GM21390 (cell line): ENCODE measurements around the gene GFI1B.
"Not testable (repeated sequence)": the region's sequence is repeated elsewhere in the genome, so short reads cannot be mapped to it uniquely, and the experiment has no call there.

Experiments used
- ATAC-seq: cut with Tn5 transposase; IDR thresholded peaks from one replicate; pipeline ENCODE4 v1.9.1; 2021; ENCODE audit not compliant: unreplicated experiment

The GFI1B gene

DNA sequence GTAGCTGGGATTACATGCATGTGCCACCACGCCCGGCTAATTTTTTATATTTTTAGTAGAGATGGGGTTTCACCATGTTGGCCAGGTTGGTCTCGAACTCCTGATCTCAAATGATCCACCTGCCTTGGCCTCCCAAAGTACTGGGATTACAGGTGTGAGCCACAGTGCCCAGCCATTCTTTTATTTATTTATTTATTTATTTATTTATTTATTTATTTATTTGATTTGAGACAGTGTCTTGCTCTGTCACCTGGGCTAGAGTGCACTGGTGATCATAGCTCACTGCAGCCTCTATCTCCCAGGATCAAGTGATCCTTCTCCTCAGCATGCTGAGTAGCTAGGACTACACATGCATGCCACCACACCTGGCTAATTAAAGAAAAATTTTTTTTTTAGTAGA, 10.6 kb upstream of the GFI1B start:
- not testable (repeated sequence) for ATAC-seq

GRCh38 chr9:132969783-132970182, 8.7 kb upstream of the GFI1B start:
- no peak for ATAC-seq

DNA sequence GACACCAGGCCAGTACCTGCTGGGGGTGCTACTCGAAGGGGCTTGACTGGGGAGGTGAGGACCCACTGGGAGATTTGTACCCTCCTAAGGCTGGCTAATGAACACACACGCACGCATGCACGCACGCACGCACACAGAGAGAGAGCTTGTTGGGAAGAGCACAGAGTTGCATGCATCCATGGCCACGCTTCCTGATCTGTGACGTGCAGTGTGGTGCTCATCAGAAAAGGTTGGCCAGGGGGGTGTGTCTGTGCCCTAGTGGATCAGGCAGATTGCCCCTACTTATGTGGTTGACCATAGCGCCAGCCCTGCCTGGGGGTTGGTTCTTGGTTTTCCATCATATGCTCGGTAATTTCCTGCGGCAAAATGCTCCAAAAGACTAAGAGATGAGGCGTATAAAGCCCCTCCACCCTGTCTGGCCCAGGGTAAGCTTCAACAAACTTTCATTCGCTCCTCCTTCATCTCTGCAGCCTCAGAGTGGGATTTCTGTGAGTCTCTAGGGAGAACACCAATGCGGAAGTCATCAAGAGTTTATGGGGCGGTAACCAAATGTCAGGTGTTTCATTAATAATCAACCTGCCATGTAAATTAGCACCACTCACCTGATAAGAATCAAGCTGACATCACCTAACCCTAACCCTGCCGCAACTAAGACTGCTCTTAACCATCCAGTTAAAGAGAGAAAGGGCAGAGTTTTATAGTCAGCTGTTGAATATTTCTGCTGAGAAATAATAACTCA, 8.0 kb upstream of the GFI1B start:
- no peak for ATAC-seq

GRCh38 chr9:132973166-132973565, 5.3 kb upstream of the GFI1B start:
- ATAC-seq: no peak

DNA sequence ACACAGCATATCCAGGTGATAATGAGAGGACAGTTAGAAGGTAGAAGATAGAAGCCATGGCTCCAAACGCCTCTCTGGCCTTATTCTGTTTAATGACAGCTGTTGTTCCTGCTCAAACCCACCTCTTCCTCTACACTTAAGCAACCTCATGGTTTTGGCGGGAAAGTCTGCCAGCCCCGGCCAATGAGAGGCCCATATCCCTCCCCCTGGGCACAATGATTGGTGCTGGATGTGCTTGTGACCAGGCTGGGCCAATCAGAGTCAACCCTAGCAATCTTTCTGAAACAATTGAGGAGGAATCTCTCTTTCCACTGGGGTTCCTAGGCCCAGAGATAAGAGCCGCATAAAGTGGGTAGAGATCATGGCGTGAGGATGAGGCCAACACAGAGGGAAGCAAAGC, 4.8 kb upstream of the GFI1B start:
- no peak for ATAC-seq

- ATAC-seq: no peak
Observed at GRCh38 chr9:132975961-132976360, 2.5 kb upstream of the GFI1B start.

DNA sequence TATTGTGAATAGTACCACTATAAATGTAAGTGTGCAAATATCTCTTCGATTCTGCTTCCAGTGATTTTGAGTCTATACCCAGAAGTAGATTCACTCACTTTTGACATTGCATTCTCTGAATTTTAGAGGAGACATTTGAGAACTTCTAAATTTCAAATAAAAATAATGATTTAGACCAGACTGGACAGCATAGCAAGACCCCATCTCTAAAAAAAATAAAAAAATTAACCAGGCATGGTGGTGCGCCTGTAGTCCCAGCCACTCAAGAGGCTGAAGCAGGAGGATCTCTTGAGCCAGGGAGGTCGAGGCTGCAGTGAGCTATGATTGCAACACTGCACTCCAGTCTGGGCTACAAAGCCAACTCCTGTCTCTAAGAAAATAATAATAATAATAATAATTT, 1.9 kb upstream of the GFI1B start:
- ATAC-seq: no peak

- no peak for ATAC-seq
Observed at GRCh38 chr9:132978112-132978450, 413 bp upstream of the GFI1B start.

DNA sequence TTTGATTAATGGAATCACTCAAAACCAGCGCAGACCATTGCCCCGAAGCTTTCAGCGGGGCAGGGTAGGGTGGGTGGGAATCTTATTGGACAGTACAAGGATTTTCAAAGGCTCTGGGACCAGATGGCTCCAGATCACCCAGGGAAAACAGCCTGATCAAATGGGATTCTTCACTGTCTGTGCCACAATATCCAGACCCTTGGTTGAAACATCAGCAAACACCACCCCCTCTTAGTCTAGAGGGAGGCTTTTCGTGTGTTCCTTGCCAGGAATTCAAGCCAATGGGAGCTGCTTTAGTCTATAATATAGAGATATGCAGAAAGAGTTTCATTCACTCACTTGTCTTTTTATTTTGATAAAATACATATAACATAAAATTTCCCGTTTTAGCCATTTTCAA, 1.7 kb downstream of the GFI1B start:
- no peak for ATAC-seq

- ATAC-seq: no peak
Observed at GRCh38 chr9:132982458-132982857, 4.0 kb downstream of the GFI1B start.

DNA sequence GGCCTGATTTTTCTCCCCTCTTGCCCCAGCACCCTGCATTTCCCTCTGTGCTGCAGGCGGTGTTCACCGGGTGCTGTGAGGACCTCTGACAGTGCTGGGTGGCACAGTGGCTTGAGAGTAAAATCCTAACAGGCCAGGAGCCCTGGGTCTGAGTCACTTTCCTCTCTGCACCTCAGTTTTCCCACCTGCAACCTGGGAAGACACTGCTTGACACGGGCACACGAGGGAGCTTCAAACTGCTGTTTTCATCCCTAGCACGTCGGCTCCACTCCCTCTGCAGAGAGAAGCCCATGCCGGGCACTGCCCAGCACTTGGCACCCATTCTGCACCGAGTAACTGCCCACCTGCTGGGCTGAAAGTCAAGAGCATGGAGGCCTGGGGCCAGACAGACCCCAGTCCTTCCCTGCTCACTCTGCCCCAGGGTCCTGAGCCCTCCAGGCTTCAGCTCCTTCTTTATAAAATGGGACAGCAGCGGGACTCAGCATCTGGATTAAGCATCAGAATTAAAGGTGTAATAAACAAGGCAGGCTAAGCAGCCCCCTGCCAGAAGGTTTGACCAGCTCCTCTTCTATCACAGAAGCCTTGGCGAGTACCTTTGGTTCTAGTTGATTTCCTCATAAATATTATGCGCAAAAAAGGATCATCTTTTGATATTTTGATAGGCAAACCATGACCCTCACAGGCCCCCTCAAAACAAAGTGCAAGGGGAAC, 5.2 kb downstream of the GFI1B start:
- ATAC-seq: no peak

GRCh38 chr9:132984202-132985070, 5.9 kb downstream of the GFI1B start:
- no peak for ATAC-seq

- ATAC-seq: no peak
Observed at GRCh38 chr9:132985071-132985350, 6.5 kb downstream of the GFI1B start.

- no peak for ATAC-seq
Observed at GRCh38 chr9:132985489-132985888, 7.0 kb downstream of the GFI1B start.

DNA sequence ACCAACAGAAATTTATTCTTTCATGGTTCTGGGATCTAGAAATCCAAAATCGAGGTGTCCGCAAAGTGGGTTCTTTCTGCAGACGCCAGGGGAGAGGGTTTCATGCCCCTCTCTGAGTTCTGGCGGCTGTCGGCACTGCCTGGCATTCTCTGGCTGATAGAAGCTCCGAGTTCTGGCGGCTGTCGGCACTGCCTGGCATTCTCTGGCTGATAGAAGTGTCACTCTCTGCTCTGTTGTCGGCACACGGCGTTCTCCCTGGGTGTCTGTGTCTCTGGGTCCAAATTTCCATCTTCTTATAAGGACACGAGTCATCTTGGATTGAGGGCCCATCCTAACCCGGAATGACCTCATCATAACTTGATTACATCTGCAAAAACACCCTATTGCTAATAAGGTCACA, 7.6 kb downstream of the GFI1B start:
- no peak for ATAC-seq

DNA sequence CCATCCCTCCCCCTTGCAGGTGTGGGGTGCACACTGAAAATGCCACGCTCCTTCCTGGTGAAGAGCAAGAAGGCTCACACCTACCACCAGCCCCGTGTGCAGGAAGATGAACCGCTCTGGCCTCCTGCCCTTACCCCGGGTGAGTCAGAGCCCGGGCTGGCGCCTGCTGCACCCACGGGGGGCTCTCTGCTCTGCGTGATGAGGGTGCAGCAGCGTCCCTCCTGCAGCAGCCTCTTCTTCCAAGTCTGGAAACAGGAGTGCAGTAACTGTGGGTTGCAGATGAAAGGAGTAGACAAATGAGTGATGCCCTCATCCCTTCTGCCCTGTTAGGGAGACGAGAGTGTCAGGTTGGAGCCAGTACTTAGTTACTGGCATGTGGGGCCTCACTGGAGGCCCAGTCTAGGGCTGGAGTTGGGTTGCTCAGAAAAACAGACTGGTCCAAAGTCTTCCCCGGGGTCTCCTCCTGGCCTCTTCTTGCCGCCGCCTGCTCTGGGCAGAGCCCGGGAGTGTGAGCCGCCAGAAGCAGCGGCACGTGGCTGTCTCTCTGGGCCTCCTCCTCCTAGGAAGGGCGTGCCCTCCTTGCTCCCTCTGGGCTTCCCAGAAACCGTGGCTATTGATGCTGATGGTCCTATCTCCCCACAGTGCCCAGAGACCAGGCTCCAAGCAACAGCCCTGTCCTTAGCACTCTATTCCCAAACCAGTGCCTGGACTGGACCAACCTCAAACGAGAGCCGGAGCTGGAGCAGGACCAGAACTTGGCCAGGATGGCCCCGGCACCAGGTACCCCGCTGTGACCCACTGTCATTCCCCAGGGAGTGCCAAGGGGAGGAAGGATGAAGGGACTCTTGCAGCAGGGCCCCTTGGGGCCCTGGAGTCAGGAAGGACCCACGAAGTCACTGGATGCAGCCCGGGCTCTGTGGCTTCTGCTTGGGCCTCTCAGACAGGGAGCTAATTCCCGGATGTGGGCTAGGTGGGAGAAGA, 8.4 kb downstream of the GFI1B start:
- ATAC-seq: no peak

GRCh38 chr9:132988244-132989013, 9.9 kb downstream of the GFI1B start:
- ATAC-seq: no peak

DNA sequence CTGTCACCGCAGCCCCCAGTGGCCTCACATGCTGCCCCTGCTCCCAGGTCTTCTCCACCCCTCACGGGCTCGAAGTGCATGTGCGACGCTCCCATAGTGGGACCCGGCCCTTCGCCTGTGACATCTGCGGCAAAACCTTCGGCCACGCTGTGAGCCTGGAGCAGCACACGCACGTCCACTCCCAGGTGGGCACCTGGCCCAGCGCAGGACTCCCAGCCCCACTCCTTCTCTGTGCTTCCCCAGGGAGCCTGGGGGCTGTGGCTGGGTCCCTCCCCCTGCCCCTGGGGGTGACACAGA, 10.5 kb downstream of the GFI1B start:
- no peak for ATAC-seq

GRCh38 chr9:132989414-132989996, 11.0 kb downstream of the GFI1B start:
- ATAC-seq: no peak

- not testable (repeated sequence) for ATAC-seq
Observed at GRCh38 chr9:132989998-132990557, 11.6 kb downstream of the GFI1B start.
